Stimulated activated naive CD8-positive, alpha-beta T cell treated with anti-CD3 and anti-CD28 coated beads, Interleukin-15, Interleukin-2, amounts not matched to agents 100 ng/mL and 50 ng/mL, for 24 hours (primary cell): ENCODE measurements around the gene ZG16B.
A peak's percentile ranks its signal among the peaks of the same experiment; 100 is the strongest.

Experiments
- H3K27ac Mint-ChIP-seq: one replicate; pipeline ENCODE4 v1.8.0; 2021; ENCODE audit warnings: mild to moderate bottlenecking, mixed read lengths
- H3K27me3 Mint-ChIP-seq: one replicate; pipeline ENCODE4 v1.8.0; 2021; ENCODE audit warnings: mixed read lengths
- H3K36me3 Mint-ChIP-seq: one replicate; pipeline ENCODE4 v1.8.0; 2021; ENCODE audit warnings: low read depth, mixed read lengths
- H3K4me1 Mint-ChIP-seq: one replicate; pipeline ENCODE4 v1.8.0; 2021; ENCODE audit warnings: low read depth, mixed read lengths
- H3K4me3 Mint-ChIP-seq: one replicate; pipeline ENCODE4 v1.8.0; 2021; ENCODE audit warnings: mild to moderate bottlenecking, mixed read lengths
- H3K9me3 Mint-ChIP-seq: one replicate; pipeline ENCODE4 v1.8.0; 2021; ENCODE audit warnings: mixed read lengths

Gene ZG16B

GRCh38 chr16:2829501-2830354 lies at the start of gene ZG16B:
TSS of gene ZG16B (plus strand) at chr16:2830303. CDS start at chr16:2830442, 139 bp downstream.
- Mint-ChIP-seq H3K27ac (no peak within 1 kb of the TSS), H3K9me3 (no peaks in the 10 kb centered on the region), H3K36me3 (no peaks in the 10 kb centered on the region), H3K4me1 (no peaks in the 10 kb centered on the region), H3K4me3 (no peak within 1 kb of the TSS), H3K27me3 (no peaks in the 10 kb centered on the region)

DNA sequence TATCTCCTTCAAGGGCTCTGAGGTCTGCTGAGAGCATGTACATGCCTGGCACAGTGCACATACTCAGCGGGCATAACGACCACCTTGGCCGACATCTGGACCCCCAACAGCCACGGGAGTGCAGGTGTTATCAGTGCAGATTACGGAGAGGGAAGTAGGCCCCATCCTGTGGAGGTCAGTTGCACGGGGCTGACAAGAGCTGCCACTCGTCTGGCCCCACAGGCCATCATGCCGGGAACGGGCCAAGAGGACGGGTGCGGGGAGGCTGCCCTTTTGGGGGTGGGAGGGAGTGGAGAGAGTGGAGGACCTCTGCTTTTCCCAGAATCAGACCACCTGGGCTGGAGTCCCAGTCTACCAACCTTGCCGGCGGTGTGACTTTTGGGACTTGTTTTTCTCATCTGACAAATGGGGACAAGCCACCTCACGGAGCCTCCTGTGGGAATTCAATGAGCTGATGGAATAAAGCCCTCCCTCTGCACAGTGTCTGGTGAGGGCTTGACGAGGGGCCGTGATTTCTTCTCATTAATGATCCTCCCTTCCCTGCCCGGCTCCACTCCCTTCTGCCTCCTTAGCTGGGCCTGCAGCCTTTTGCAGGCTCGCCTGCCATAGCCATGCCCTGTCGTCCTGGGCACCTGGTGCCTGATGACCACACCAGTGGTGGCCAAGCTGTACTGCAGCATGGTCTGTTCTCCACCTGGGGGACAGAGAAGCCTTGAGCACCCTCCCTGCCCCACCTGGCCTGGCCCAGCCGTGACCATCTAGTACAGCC lies 47.3 kb upstream of the ZG16B start:
- no peaks in the 10 kb centered on the region for H3K9me3 Mint-ChIP-seq
- H3K4me1 Mint-ChIP-seq, result peaks cover 19% of the 10 kb centered on the region
- no peaks in the 10 kb centered on the region for H3K27me3 Mint-ChIP-seq
- H3K27ac Mint-ChIP-seq, result peak overlapping the region; percentile 21
- H3K4me3 Mint-ChIP-seq, result no peak overlapping the region
- peaks cover 6% of the 10 kb centered on the region for H3K36me3 Mint-ChIP-seq

DNA sequence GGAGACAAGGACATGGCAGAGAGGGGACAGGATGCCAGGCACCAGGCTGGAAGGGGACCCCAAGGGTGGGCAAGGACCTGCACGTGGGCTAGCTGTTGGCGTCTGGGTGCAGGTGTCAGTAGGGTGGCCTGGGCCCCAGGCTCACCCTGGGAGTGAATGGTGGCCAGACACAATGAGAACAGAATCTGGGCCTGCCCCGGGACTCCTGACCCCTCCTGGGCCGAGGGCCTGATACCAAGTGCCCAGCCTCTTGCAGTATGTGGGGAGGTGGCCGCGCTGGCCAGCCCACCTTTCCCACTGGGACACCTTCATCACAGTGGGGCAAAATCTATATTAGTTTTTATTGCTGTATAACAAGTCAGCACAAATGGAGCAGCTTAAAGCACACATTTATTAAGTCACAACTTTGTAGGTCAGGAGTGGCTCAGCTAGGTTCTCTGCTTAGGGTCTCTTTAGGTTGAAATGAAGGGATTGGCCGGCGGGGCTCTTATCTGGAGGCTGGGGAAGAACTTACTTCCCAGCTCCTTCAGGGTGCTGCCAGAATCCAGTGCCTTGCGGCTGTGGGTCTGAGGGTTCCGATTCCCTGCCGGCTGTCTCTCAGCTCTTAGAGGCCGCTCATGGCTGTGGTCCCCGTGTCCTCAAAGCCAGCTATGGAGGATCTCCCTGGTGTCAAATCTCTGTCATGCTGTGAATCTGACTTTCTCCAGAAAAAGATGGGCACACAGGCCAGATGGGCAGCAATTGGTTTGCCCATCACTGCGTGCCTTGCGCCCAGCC lies 46.3 kb upstream of the ZG16B start:
- H3K4me1 Mint-ChIP-seq, result peaks cover 9% of the 10 kb centered on the region
- H3K9me3 Mint-ChIP-seq, result no peaks in the 10 kb centered on the region
- peak overlapping the region; percentile 17 for H3K4me3 Mint-ChIP-seq
- no peak overlapping the region for H3K27ac Mint-ChIP-seq
- H3K36me3 Mint-ChIP-seq, result no peaks in the 10 kb centered on the region
- no peaks in the 10 kb centered on the region for H3K27me3 Mint-ChIP-seq

DNA sequence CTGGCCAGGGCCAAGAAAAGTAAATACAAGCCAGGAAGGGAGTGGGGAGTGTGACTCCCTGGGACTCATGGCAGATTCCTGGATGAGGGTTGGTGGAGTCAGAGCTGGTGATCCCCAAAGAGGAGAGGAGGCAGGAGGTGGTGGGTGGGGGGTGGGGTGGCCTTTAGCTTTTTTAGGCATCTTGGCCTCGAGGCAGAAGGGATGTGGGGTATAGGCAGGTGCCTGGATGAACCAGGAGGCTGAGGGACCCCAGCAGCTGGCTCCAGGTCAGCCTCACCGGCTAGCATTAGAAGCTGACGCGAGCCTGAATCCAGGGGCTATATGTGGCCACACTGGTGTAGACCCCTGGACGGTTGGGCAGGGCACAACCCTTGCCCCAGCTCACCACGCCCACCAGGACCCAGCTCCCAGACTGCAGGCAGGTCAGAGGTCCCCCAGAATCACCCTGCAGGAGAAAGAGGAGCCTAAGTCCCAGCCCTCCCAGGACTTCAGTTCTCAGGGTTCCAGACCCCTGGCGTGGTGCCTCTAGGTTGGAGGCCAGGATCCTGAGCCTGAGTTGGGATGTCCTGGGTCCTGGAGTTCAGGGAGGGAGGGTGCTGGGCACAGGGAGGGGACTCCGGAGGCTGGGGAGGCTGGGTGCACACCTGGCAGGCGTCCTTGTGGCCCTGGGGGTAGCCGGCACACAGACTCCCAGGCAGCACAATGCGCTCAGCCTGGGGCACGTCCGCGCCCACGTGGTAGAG lies 45.6 kb upstream of the ZG16B start:
- Mint-ChIP-seq H3K4me1 (peaks cover 7% of the 10 kb centered on the region), H3K27me3 (peaks cover 2% of the 10 kb centered on the region), H3K4me3 (peak overlapping the region; percentile 85), H3K27ac (peak overlapping the region; percentile 94), H3K36me3 (no peaks in the 10 kb centered on the region), H3K9me3 (no peaks in the 10 kb centered on the region)

GRCh38 chr16:2785101-2785991 lies 44.8 kb upstream of the ZG16B start:
- Mint-ChIP-seq H3K4me3 (peak overlapping the region; percentile 85), H3K27ac (peak overlapping the region; percentile 94), H3K36me3 (no peaks in the 10 kb centered on the region), H3K9me3 (no peaks in the 10 kb centered on the region), H3K27me3 (peaks cover 7% of the 10 kb centered on the region), H3K4me1 (peaks cover 7% of the 10 kb centered on the region)

DNA sequence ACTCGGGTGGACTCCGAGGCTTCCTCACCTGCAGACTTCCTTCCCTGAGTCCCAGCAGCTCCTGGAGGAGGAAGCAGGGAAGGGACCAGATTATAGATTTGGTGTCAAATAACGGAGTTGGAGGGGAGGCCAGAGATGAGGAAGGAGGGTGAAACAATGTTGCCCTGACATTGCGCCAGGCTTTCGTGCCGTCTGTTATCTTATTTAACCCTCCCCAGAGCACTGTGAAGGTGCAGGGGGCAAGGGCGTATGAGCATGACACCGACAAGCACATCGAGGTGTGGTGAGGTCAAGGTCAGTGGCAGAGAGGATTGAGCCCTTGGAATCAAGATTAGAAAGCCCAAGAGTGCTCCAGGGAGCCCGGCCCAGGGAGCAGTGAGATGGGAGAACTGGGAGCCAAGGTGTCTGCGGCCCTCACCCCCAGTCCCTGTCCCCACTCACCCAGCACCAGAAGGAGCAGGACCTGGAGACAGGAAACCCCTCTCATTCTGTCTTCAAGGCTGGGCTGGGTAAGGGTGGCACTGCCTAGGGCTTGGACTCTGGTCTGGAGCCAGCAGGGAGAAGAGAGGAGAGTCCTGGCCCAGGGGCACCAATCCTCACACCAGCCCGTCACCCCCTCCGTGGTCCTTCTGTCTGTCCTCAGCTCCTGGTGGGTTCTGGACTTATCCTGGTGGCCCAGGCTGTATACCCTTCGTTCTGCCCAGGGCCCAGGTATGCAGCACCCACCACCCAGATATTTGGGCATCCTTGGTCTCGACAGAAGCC lies 43.9 kb upstream of the ZG16B start:
- Mint-ChIP-seq H3K9me3 (no peaks in the 10 kb centered on the region), H3K4me3 (peak overlapping the region; percentile 71), H3K4me1 (peaks cover 7% of the 10 kb centered on the region), H3K27ac (peak overlapping the region; percentile 58), H3K27me3 (peaks cover 8% of the 10 kb centered on the region), H3K36me3 (no peaks in the 10 kb centered on the region)

GRCh38 chr16:2786826-2787151 lies 43.3 kb upstream of the ZG16B start:
- Mint-ChIP-seq H3K27ac (no peak overlapping the region), H3K4me1 (peaks cover 7% of the 10 kb centered on the region), H3K9me3 (no peaks in the 10 kb centered on the region), H3K27me3 (peaks cover 11% of the 10 kb centered on the region), H3K4me3 (no peak overlapping the region), H3K36me3 (no peaks in the 10 kb centered on the region)

DNA sequence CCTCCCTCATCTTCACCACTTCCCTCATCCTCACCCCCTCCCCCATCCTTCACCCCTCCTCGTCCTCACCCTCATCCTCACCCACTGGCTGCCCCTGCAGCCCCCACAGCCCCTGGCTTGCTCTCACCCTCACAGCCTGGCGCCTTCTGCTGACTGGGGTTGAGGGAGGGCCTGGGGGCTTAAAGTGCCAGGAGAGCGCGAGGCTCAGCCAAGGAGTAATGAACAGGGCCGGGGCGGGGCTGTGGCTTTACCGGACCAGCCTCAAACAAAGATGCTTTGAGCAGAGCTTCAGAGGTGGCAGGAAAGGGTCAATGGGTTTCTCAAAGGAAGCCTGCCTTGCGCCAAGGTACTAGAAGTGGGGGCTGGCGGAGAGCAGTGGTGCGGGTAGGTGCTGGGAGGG lies 42.7 kb upstream of the ZG16B start, which contains the start of gene PRSS33:
Gene PRSS33, minus strand, starts transcription at position 155 of the 400 bp plus-strand sequence. CDS start 1,013 bp downstream, outside the sequence.
- Mint-ChIP-seq H3K36me3 (no peaks in the 10 kb centered on the region), H3K4me3 (peak within 1 kb of the TSS; percentile 71), H3K27ac (no peak within 1 kb of the TSS), H3K4me1 (peaks cover 7% of the 10 kb centered on the region), H3K27me3 (peaks cover 11% of the 10 kb centered on the region), H3K9me3 (no peaks in the 10 kb centered on the region)

DNA sequence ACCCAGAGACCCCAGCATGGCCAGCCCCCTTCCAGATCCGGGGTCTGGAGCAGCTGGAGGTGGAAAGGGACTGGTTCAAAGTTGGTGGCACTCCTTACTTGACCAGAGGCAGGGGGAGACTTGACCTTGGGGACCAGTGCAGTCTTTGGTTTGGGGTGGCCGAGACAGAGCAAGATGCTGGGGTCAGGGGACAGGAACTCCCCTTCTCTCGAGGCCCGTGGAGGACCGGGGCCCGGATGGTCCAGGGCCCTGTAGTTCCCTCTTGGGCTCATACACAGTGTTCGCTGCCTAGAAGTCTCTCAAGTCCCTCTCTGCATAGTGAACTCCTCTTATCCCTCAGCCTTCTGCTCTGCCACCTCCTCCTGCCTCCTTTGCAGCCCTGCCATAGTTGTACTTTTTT lies 42.1 kb upstream of the ZG16B start:
- Mint-ChIP-seq H3K27ac (no peak overlapping the region), H3K4me1 (peaks cover 7% of the 10 kb centered on the region), H3K27me3 (peaks cover 13% of the 10 kb centered on the region), H3K9me3 (no peaks in the 10 kb centered on the region), H3K4me3 (no peak overlapping the region), H3K36me3 (no peaks in the 10 kb centered on the region)

DNA sequence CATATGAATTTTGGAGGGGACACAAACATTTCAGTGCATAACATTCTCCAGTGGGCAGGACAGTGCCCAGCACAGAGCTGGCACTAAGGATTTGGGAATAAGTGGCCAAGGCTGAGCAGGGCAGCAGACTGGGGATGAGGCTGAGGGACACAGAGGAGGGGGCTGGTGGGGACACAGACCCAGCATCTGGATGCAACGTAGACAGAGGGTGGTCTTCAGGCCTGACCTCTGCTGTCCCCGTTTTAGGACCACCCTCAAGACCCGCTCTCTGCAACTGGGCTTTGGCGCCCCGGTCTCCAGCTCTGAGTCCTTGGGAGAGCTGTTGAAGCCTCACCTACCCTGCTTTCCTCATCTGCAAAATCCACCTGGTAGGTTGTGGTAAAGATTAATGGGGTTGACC lies 39.5 kb upstream of the ZG16B start:
- H3K4me1 Mint-ChIP-seq, result peaks cover 4% of the 10 kb centered on the region
- no peaks in the 10 kb centered on the region for H3K36me3 Mint-ChIP-seq
- no peak overlapping the region for H3K4me3 Mint-ChIP-seq
- H3K9me3 Mint-ChIP-seq, result no peaks in the 10 kb centered on the region
- peaks cover 17% of the 10 kb centered on the region for H3K27me3 Mint-ChIP-seq
- no peak overlapping the region for H3K27ac Mint-ChIP-seq

GRCh38 chr16:2791174-2791573 lies 38.9 kb upstream of the ZG16B start:
- peaks cover 1% of the 10 kb centered on the region for H3K4me1 Mint-ChIP-seq
- H3K27ac Mint-ChIP-seq, result no peak overlapping the region
- H3K4me3 Mint-ChIP-seq, result no peak overlapping the region
- H3K36me3 Mint-ChIP-seq, result no peaks in the 10 kb centered on the region
- H3K9me3 Mint-ChIP-seq, result no peaks in the 10 kb centered on the region
- peaks cover 17% of the 10 kb centered on the region for H3K27me3 Mint-ChIP-seq

GRCh38 chr16:2792940-2793339 lies 37.2 kb upstream of the ZG16B start:
- Mint-ChIP-seq H3K4me3 (no peak overlapping the region), H3K36me3 (no peaks in the 10 kb centered on the region), H3K4me1 (no peaks in the 10 kb centered on the region), H3K27ac (no peak overlapping the region), H3K9me3 (no peaks in the 10 kb centered on the region), H3K27me3 (peaks cover 17% of the 10 kb centered on the region)
